Posterior cingulate gyrus (tissue), 11 donors: ENCODE data around the gene DRD4.

Experiments
- DNase-seq, 10 donors: peaks; one replicate each; pipeline versions ENCODE4 v3.0.0 to v3.0.0-alpha.2; 2020 to 2021; ENCODE audit warnings: mixed read lengths in 3 of 10
- intact Hi-C: fragments of 100-400 bp; cut with DNase I; formaldehyde crosslinking; loops from one replicate; pipeline ENCODE4 v1.15.1; 2023

DRD4 gene

GRCh38 chr11:609341-609811 is 27.7 kb upstream of the DRD4 start:
- intact Hi-C loops = no loop called here

DNA sequence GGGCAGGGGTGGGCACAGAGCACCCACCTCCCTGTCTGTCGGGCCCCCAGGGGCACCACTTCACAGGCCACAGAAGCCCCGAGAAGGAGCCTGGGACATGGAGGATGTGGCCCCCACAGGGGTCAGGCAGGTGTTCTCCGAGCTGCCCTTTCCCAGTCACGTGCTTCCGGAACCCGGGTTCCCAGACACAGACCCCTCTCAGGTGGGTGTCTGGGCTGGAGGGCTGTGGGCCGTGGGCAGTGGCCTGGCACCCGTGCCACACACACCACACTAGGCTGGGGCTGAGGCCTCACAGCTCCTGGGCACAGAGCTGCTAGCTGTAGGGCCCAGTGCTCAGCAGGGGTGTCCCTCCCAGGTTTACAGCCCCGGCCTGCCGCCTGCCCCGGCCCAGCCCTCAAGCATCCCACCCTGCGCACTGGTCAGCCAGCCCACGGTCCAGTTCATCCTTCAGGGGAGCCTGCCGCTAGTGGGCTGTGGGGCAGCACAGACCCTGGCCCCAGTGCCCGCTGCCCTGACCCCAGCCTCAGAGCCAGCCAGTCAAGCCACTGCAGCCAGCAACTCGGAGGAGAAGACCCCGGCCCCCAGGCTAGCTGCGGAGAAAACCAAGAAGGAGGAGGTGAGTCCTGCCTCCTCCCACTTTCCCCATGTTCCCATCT is 26.8 kb upstream of the DRD4 start:
- no peak for DNase-seq
- intact Hi-C loops = no loop called here

More at GRCh38 chr11:609341-609811, 27.7 kb upstream of the DRD4 start:
- peak in 1 of 10 donors; percentile 83 for DNase-seq

GRCh38 chr11:611001-611996 is 25.8 kb upstream of the DRD4 start:
- peak in 1 of 10 donors; percentile 73 for DNase-seq
- intact Hi-C loops = no loop called here

DNA sequence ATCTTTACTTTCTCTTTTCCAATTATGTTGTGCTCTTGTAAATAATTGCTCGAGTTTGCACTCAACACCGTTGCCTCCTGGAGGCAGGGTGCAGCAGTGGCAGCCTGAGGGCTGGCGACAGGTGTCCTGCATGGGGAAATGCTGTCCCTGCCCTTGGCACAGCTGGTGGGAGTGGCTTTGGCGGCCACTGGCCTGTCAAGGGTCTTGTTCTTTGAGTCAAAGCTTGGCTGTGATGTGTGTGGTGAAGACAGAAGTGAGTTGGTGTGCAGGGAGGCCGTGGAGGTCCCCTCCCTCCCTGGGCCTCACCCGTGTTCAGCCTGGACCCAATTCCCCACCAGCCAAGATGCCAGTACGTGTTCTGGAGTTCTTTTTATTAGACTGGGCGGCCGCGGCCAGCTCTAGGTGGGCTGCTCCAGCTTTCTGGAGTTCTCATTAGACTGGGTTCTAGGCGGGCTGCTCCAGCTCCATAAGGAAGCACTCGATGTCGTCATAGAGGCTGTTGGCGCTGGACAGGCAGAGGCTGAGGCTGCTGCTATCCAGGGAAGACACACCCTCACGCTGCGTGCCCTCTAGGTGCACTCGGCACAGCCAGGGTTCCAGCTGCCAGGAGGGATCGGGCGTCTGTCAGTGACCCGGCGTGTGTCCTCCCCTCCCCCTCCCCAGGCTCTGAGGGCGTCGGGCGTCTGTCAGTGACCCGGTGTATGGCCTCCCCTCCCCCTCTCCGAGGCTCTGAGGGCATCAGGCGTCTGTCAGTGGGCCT is 24.7 kb upstream of the DRD4 start:
- peak in 1 of 10 donors; percentile 76 for DNase-seq
- intact Hi-C loops = no loop called here

GRCh38 chr11:612961-613300 is 24.1 kb upstream of the DRD4 start:
- intact Hi-C loops = no loop called here
- DNase-seq = no peak

DNA sequence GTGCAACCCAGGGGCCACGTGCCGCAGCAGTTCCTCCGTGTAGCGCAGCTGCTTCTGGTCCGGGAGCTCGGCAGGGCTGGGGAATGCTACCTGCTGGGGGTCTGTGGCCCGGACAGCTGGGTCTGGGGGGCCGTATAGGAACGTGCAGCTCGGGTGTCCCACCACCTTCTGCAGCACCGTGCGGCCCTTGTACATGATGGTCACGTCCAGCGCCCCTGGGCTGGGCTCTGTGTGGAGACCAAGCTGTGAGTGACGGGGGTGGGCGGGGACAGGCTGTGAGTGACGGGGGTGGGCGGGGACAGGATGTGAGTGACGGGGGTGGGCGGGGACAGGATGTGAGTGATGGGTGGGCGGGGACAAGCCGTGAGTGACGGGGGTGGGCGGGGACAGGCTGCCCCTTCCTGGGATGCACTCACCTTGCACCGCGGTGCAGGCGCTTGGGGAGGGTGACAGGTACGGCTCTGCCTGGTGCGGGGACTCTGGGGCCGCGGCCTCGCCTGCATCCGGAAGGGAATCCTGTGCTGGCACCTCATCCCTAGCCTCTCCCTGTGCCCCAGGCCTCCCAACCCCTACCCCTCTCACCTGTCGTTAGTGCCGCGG is 23.6 kb upstream of the DRD4 start:
- intact Hi-C loops = no loop called here
- DNase-seq = peak in 3 of 10 donors; percentile 45 to 85 (median 47)

DNA sequence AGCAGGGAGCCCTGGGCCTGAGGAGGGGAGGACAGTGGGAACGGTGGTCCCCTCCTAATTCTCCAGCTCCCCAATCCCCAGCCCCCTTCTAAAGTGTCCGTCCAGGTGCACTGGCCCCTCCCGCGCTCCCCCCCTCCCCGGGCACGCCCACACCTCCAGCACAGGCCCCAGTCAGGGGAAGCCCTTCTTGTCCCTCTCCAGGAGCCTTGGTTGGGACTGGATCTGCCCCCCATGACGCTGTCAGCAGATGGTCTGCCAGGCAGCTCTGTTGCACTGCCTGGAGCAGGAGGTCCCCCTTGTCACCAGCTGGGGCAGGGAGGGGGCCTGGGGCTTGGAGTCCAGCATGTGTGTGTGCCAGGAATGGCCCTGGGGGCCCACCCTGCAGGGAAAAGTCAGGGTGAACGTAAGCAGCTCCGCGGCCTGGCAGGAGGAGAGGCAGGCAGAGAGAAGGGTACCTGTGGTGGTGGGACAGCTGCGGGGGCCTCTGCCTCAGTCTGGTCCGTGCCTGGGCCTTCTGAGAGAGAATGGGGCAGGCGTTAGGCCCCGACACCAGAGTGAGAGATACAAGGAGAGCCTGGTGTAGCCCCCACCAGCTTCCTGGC is 22.9 kb upstream of the DRD4 start:
- intact Hi-C loops = no loop called here
- peak in 1 of 10 donors; percentile 74 for DNase-seq

DNA sequence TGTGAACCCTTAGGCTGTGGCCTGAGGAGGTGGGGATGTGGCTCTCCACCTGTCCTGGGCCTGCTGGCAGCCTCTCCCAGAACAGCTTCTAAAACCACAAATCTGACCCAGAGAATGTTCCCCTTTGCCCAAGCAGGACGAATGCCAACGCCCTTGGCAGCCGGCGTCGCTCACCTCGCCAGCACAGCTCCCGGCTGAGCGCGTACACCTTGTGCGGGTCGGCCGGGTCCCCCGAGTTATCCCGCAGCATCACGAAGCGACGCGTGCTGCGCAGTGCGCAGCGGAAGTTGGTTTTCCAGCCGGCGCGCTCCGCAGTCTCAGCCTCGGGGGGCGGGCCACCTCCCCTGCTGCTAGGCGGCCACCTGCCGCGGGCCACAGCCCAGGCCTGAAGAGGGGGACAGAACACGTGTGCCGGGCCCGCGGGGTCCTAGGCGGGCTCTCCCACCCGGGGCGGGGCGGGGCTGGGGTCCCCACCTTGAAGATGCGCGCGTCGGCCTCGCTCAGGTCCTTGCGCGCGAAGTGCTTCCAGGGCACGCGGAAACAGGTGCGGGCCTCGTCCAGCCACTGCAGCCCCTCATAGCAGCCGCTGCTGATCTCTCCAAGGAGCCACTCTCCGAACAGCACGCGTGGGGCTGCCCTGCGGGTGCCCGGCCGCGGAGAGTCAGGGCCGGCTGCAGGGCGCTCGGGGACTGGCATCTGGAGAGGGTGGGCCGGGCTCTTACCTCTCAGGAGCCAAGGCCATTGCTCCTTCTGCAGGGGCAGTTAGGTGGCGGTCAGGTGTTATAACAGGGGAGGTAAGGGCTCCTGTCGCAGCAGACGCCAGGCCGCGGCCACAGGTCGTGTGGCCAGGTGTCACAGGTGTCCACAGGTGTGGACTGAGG is 22.2 kb upstream of the DRD4 start:
- peak in 1 of 10 donors; percentile 83 for DNase-seq
- intact Hi-C loops = no loop called here

GRCh38 chr11:615504-616319 is 21.4 kb upstream of the DRD4 start, which contains the start of gene IRF7:
TSS of gene IRF7 (minus strand) at chr11:615950. CDS start at chr11:615364, 586 bp downstream.
- peak; percentile 73 to 98 (median 86) for DNase-seq
- intact Hi-C loops = no loop called here

DNA sequence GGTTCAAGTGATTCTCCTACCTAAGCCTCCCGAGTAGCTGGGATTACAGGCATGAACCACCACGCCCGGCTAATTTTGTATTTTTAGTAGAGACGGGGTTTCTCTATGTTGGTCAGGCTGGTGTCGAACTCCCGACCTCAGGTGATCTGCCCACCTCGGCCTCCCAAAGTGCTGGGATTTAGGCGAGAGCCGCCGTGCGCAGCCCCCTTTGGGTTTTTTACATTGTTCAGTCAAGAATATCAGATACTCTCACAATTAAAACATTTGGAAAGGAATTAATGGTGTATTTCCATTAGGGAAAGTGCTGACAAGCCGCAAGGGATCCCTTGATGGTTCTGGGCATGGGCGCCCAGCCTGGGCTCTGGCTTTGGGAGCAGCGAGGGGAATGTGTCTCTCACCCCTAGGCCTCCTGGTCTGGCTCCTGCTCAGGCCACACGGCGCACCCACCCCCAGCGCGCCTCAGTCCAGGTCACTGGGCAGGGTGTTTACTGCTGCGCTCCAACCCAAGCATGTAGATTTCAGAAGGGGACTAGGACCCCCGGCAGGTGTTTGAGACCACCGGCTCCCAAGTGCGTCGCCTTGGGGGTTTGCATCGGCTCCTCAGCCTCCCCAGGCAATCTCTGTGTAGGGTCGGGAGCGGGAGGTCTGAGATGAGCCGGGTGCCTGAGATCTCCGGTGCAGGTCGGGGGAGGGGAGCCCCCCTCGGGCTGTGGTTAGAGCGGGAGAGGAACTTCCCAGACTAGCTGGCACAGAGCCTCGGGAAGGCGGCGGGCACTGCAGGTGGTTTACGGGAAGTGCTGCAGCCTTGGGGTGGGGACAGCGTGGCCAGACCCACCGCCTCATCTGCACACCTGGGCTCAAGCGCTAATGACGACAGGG is 20.5 kb upstream of the DRD4 start:
- intact Hi-C loops = no loop called here

GRCh38 chr11:617199-617911 is 19.7 kb upstream of the DRD4 start:
- DNase-seq = no peak
- intact Hi-C loops = no loop called here

More for the DNA sequence above, 20.5 kb upstream of the DRD4 start:
- no peak for DNase-seq

- intact Hi-C loops = no loop called here
- DNase-seq = no peak
These were observed 19.0 kb upstream of the DRD4 start for GRCh38 chr11:617912-618682.

- no peak for DNase-seq
- intact Hi-C loops = no loop called here
These were observed 18.0 kb upstream of the DRD4 start for GRCh38 chr11:618856-619627.

- intact Hi-C loops = no loop called here
- no peak for DNase-seq
These were observed 17.4 kb upstream of the DRD4 start for GRCh38 chr11:619628-620050.

- intact Hi-C loops = no loop called here
- DNase-seq = no peak
These were observed 16.9 kb upstream of the DRD4 start for GRCh38 chr11:620201-620600.
